ENCODE results near the gene ABITRAM.

- no peak for TF ChIP-seq CTCF (IDR thresholded peaks at IDR 0.05 in 4 of 5, conservative IDR thresholded peaks at IDR 0.05 in 1 of 5)
- no peak for TF ChIP-seq POLR2A (IDR thresholded peaks at IDR 0.05)
Measured at GRCh38 chr9:108913391-108913790, 20.8 kb upstream of the ABITRAM start.
